GM20000 (cell line): ENCODE data around the gene SAMD14.
"Not testable (repeated sequence)": the region's sequence is repeated elsewhere in the genome, so short reads cannot be mapped to it uniquely, and the experiment has no call there.

Experiments
- DNase-seq: peaks from one replicate; pipeline ENCODE4 v3.0.0; 2012; ENCODE audit warnings: low spot score
- CTCF ChIP-seq: IDR thresholded peaks from 2 replicates; pipeline ENCODE4 v1.5.1; 2012; ENCODE audit warnings: mild to moderate bottlenecking, control low read depth; ENCODE audit errors: extremely low read depth, missing control alignments

SAMD14 gene

GRCh38 chr17:50066995-50067394 lies 63.0 kb downstream of the SAMD14 start:
- no peak for TF ChIP-seq CTCF
- no peak for DNase-seq

- no peak for TF ChIP-seq CTCF
- DNase-seq: no peak
Measured at GRCh38 chr17:50065056-50065455, 64.9 kb downstream of the SAMD14 start.

GRCh38 chr17:50064253-50065001 lies 65.5 kb downstream of the SAMD14 start:
- DNase-seq: no peak
- no peak for TF ChIP-seq CTCF

- no peak for DNase-seq
- no peak for TF ChIP-seq CTCF
Measured at GRCh38 chr17:50063561-50064252, 66.3 kb downstream of the SAMD14 start.

GRCh38 chr17:50062293-50063243 lies 67.4 kb downstream of the SAMD14 start:
- no peak for DNase-seq
- no peak for TF ChIP-seq CTCF

GRCh38 chr17:50061713-50062045 lies 68.3 kb downstream of the SAMD14 start:
- not testable (repeated sequence) for DNase-seq

GRCh38 chr17:50060951-50061712 lies 68.8 kb downstream of the SAMD14 start:
- DNase-seq: no peak
- TF ChIP-seq CTCF: no peak
